ENCODE results near the gene MRPL52. TPM values are rescaled to one million over a fixed set of nuclear protein-coding genes. Genes with fewer than 3 reads are reported as not detected.

MRPL52 gene
- polyA plus RNA-seq, 2 of the 4 experiments (the other 2 are of a cell fraction), result 116 to 172 TPM

- FAIRE-seq (no peak), DNase-seq (ENCODE audit: low read depth in 1 of 2, low spot score in 1 of 2) (no peak), ATAC-seq (no peak)
- WGBS (ENCODE audit: missing lambda C conversion rate), result 87% methylated on average over 10 of the region's 12 CpGs
- TF ChIP-seq NFE2L2 (conservative IDR thresholded peaks at IDR 0.05; ENCODE audit: low read length) (no peak), MAFK (IDR thresholded peaks at IDR 0.05; ENCODE audit: partially characterized antibody) (peak; percentile 36), CHD2 (IDR thresholded peaks at IDR 0.05; ENCODE audit: low read length, partially characterized antibody) (no peak), USF2 (IDR thresholded peaks at IDR 0.05) (no peak), JUNB (IDR thresholded peaks at IDR 0.05) (no peak), EHF (CRISPR knock-in tag; IDR thresholded peaks at IDR 0.05) (no peak), RCOR1 (IDR thresholded peaks at IDR 0.05; ENCODE audit: low read depth, low read length) (no peak)
- H3K4me3 ChIP-seq, result no peak overlapping the region
- 0 out of 6 replicates have a peak overlapping the region, but pooled peaks of 1 of the 2 experiments have one; percentile 36 for H3K27ac ChIP-seq
- H3K9me3 ChIP-seq, result no peaks in the 10 kb centered on the region
- POLR2A ChIA-PET, result interaction anchor here (0.7 kb wide), 1 partner anchor 18 kb away, joined by 3 read pairs; no protein-coding TSS in a partner anchor
- H3K4me2 ChIP-seq, result no peak overlapping the region
- H3K4me1 ChIP-seq, result peaks cover 4% of the 10 kb centered on the region; the same call in 2 of the 3 replicates
- CTCF ChIA-PET, result interaction anchor here (0.6 to 9.9 kb wide), 12 partner anchors 9 to 428 kb away, joined by 3 to 259 read pairs (median 5); partner anchors contain the start of genes LRP10 and MMP14
Observed at GRCh38 chr14:22848351-22849164, 18.9 kb downstream of the MRPL52 start.

DNA sequence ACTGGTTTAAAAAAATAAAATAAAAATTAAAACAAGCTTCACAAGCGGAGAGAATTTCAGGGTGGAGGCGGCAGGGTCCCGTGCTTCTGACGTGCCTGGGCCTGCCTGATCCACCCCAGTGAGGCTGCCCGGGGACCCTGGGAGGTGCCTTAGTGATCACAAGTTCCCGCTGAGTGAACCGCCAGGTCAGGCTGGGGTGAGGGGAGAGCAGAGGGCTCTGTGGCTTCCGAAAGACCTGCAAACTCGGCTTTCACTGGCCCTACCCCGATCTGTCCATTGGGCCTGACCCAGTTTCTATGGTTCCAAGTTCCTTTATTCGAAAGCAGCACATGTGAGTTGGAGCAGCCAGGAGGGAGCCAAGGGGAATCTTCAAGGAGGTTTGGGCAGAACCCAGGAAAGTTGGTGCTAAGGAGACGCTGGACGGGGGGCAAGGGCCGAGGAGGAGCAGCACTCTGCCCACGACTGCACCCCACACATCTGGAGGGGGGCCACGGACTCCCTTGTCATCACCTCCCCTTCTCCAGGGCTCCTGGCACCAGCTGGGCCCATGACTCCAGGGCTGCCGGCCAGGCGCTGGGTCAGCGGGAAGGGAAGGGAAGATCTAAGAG lies 19.6 kb downstream of the MRPL52 start:
- Histone ChIP-seq H3K9me3 (no peaks in the 10 kb centered on the region), H3K4me1 (peaks cover 4% of the 10 kb centered on the region; the same call in 2 of the 3 replicates), H3K4me2 (no peak overlapping the region), H3K27ac (no peak overlapping the region; a peak in 1 of 6 replicates), H3K4me3 (no peak overlapping the region)
- POLR2A ChIA-PET, result interaction anchor here (0.7 kb wide), 1 partner anchor 19 kb away, joined by 3 read pairs; no protein-coding TSS in a partner anchor
- WGBS (ENCODE audit: missing lambda C conversion rate), result 82% methylated on average over 19 of the region's 19 CpGs
- CTCF ChIA-PET, result interaction anchor here (0.6 to 9.9 kb wide), 14 partner anchors 10 to 339 kb away, joined by 3 to 259 read pairs (median 9); partner anchors contain the start of genes LRP10, MMP14 and MRPL52
- DNase-seq (ENCODE audit: low read depth in 1 of 2, low spot score in 1 of 2) (no peak), FAIRE-seq (no peak), ATAC-seq (no peak)
- no peak for TF ChIP-seq GATA3 (IDR thresholded peaks at IDR 0.05; ENCODE audit: borderline replicate concordance)
- no peak for TF ChIP-seq MYC (IDR thresholded peaks at IDR 0.05; ENCODE audit: borderline replicate concordance, low read length)
- TF ChIP-seq FOXS1 (CRISPR knock-in tag; IDR thresholded peaks at IDR 0.05), result no peak
- no peak for TF ChIP-seq RFX5 (IDR thresholded peaks at IDR 0.05)
- TF ChIP-seq PBX3 (IDR thresholded peaks at IDR 0.05), result no peak
- TF ChIP-seq HES2 (IDR thresholded peaks at IDR 0.05), result no peak
- no peak for TF ChIP-seq TFCP2L1 (CRISPR knock-in tag; IDR thresholded peaks at IDR 0.05)
- TF ChIP-seq, protein P1, sequence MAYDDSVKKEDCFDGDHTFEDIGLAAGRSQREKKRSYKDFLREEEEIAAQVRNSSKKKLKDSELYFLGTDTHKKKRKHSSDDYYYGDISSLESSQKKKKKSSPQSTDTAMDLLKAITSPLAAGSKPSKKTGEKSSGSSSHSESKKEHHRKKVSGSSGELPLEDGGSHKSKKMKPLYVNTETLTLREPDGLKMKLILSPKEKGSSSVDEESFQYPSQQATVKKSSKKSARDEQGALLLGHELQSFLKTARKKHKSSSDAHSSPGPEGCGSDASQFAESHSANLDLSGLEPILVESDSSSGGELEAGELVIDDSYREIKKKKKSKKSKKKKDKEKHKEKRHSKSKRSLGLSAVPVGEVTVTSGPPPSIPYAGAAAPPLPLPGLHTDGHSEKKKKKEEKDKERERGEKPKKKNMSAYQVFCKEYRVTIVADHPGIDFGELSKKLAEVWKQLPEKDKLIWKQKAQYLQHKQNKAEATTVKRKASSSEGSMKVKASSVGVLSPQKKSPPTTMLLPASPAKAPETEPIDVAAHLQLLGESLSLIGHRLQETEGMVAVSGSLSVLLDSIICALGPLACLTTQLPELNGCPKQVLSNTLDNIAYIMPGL (CRISPR knock-in tag; IDR thresholded peaks at IDR 0.05; ENCODE audit: borderline replicate concordance), result no peak
- TF ChIP-seq RAD21 (conservative IDR thresholded peaks at IDR 0.05 in 1 of 2, IDR thresholded peaks at IDR 0.05 in 1 of 2), result no peak

Data from A549 (cell line).